ENCODE measurements around the gene ANGEL2.

DNA sequence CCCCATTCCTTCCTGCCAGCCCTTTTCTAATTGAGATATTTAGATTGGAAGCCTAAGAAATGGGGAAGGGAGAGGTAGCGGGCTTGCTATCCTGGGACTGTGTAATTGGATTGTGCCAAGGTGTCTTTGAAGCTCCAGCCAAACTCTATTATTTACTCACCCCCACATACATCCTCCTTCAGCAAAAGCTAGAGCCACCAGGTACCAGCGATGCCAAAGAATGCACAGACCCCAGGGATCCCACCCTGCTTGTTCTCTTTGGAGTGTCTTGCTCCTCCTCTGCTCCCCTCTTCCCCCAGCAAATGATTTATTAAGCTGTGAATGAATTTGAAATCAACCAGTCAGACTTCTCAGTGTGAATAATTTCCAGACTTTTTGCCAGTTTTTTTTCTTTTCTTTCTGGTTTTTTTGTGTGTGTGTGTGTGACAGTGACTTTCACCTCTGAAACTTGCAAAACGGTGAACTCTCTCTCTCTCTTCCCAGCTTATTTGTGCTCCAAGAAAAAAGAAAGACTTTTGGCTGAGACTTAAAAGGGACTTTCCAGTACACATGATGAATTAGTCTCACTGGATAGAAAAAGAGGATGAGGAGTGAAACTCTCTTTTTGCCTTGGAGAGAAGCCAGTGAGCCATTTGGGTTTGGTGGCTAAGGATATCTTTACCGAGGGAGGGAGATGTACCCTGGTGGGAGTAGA lies 63.6 kb downstream of the ANGEL2 start:
- TF ChIP-seq FOXA1 (IDR thresholded peaks at IDR 0.05) (no peak), BHLHE40 (IDR thresholded peaks at IDR 0.05; ENCODE audit: borderline replicate concordance) (no peak), CTBP1 (IDR thresholded peaks at IDR 0.05; ENCODE audit: borderline replicate concordance) (no peak), L3MBTL2 (conservative IDR thresholded peaks at IDR 0.05) (no peak), FOXM1 (IDR thresholded peaks at IDR 0.05; ENCODE audit: borderline replicate concordance) (no peak), FOXK2 (IDR thresholded peaks at IDR 0.05) (no peak), ELF4 (IDR thresholded peaks at IDR 0.05) (no peak)

Data from HEK293T (cell line).